Activated CD4-positive, alpha-beta T cell treated with anti-CD3 and anti-CD28 coated beads, Interleukin-10, Interleukin-2, amounts not matched to agents 100 ng/mL and 50 ng/mL, durations not matched to agents 16 hours and 8 hours (primary cell): ENCODE data around the gene CSMD2.

Source experiments
- DNase-seq: peaks from one replicate; pipeline ENCODE4 v3.0.0-alpha.2; 2020

The CSMD2 gene

DNA sequence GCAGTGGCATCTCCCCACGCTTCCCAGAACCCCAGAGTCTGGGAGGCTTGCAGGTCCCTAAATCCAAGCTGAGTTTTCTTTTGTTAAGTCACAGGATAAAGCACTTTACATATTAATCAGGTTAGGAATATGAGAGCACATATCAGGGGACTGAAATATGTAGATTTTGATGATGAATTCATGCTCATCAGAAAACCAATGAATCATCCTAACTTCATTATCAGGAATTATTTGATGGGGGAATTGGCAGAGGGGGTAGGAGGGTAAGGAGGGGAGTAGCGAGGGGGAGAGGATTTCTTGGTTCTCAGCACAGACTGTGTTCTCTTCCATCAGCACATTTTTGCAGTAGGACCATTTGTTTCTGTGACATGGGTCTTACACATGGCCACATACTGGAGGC, 269.1 kb downstream of the CSMD2 start:
- DNase-seq, result no peak

DNA sequence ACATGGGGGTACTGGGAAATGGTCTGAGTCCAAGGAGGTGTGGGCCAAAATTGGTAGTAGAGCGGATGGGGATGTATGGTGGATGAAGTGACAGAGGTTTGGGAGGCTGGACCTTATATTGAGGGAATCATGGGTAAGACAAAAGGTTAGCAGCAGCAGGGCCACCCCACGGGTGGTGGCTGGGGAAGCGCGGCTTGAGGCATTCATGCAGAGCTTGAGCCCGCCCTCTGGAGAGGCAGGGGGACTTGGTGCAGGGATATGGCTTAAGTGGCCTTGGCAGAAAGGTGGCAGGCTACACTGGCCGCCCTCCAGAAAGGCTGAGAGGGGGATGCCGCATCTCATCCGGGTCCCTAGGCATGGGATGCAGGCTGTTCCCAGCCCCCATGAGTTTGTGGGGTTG, 269.6 kb downstream of the CSMD2 start:
- DNase-seq, result no peak

DNA sequence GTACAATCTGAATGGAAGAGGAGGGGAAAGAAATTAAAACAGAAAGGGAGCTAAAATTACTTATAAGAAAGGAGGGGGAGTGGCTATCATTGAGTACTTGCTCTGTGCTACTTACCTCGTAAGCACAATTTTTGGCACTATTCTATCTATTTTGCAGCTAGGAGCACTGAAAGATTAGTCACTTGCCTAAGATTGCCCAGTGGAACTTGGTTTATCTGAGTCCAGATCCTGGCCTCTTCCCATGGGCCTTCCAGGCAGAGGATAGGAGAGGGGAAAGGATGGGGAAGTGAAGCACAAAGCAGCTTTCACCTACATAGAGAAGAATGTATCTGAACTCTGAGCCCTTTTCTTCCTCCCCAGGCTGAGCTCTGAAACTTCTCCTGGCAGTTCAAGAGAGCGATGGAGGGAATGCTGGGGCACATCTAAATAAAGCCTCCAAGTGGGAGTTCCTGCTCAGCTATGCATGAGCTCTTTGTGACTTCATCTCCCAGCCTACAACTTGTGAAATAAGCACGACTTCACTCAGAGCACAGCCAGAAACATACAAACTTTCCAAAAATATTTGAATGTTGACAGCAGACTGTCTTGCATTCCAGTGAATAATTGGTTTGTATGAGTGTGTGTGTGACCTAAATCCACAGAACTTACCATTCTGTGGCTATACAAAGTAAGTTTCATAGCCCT, 271.7 kb downstream of the CSMD2 start:
- DNase-seq, result no peak

DNA sequence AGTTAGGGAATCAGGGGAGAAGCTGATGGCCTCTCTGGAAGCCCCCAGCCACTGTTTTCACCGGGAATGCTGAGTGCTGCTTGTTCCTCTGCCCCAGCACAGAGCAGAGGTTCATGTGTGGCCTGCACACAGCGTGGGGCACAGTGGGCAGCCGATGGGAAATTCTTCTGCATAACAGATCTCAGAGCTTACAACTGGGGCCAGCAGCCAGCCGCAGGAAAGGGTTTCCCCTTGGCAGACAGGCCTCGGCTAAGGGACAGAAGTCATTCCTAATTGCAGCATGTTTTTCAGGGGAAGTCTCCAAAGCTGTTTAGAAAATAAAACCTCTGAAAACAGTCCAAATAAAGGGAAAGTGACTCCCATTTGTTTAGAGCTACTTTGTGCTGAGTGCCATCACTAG, 278.5 kb downstream of the CSMD2 start:
- DNase-seq, result no peak

DNA sequence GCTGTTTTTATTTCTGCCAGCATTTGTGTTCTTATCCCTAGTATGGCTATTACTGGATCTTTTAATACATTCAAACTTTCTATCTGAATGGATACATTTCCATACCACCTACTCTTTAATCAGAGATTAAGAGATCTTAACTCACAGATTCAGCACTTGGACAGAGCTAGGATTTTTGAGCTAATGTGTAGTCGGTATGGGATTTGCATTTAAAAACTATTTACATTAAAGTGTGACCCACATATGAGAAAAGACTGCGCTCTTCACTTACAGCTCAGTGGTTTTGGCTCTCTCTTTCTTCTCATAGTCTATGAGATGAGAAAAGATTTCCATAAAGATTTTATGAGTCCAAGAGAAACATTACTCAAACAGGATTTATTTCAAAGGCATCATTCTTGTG, 284.7 kb downstream of the CSMD2 start:
- DNase-seq, result no peak

DNA sequence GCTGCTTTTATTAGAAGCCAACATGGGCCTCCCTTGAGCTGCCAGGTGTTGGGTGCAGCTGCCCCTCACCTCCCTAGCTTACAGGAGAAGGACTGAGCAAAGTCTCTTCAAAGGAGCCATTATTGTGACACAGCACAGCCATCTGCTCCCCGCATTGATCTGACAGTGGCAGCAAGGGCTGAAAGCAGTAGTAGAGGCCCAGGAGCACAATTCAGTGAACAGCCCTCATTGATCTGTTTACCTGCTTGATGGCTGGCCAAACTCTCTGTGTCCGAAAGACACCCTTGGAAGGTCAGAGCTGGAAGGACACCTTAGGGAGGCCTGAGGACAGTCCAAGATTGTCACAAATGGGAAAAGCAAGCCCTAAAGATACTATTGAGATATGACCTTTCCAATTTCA, 286.6 kb downstream of the CSMD2 start:
- no peak for DNase-seq

DNA sequence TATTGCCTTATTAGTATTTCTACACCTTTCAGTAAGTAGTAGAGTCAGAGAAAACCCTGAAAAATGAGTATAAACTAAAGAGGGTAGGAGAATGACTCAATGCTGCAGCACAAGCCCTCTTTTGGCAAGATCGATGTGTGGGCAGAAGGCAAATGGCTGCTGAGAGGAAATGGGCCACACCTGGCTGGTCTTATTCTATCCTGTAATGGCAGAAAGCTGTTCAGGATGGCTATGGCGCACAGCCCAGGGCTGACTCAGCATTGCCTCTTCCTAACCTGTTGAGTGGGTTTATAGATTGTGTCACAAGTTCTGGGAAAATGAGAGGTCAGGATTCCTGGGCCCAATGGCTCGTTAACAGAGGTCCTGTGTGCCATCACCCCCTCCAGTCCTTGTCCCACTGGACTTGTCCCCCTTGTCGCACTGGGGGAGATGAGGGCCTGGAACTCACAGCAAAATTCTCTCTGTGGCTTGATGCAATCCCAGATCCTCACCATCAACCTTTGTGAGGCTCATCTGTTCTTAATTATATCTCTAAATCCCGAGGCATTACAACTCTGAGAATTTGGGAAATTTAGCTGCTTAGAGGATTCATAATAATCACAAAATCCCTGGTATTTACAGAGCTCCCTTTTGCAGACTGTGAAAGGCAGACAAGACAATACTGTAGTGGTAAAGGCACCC, 287.9 kb downstream of the CSMD2 start:
- no peak for DNase-seq

DNA sequence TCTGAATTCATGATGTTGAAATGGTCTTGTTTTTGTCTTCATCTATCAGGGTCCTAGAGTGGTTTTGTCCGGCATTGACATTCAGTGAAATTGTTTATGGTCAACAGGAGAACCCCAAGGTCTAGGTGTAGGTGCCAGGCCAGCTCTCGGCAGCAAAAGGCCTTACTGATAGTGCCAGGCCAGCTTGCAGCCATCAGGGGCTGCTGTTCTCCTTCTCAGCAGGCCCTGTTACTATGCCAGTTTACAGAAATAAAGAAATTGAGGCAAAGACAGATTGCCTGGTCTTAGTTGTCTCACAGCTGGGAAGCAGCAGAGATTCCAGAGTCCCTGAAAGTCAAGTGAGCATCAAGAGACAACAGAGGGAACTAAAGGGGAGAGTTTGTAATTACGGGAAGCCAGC, 289.2 kb downstream of the CSMD2 start:
- no peak for DNase-seq

DNA sequence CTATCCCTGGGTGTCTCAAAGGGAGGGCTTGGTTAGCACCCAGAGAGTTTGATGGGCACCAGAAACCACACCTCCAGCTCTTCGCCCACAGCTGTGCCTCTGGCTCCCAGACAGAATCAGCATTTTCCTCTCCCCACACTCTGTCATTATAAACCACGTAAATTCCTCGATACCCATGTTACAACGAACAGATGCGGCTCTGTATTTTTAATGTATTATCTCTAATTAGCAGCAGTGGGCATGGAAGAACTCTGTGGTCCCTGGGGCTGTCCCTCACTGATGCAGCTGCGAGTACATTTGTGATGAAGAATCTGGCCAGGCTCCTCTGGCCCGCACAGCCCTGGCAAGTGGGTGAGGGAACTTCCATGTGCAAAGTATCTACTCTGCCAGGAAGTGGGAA, 290.4 kb downstream of the CSMD2 start:
- no peak for DNase-seq

DNA sequence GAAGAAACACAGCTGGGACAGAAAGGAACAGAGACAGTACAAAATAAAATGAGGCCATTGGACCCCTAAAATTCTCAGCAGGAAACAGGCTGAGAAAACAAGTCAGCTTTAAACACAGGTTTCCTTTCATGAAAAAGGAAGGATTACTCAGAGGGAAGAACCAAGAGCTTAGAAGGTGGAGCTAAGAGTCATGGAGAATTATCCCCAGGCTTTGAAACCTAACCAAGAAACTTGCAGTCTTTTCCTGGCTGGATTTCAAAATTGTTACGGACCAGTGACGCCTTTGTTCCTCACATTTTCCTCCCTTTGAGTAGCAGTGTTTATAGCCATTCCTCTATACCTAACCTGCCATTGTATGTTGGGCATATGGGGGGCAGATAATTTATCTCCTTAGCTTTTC, 292.3 kb downstream of the CSMD2 start:
- DNase-seq, result no peak

DNA sequence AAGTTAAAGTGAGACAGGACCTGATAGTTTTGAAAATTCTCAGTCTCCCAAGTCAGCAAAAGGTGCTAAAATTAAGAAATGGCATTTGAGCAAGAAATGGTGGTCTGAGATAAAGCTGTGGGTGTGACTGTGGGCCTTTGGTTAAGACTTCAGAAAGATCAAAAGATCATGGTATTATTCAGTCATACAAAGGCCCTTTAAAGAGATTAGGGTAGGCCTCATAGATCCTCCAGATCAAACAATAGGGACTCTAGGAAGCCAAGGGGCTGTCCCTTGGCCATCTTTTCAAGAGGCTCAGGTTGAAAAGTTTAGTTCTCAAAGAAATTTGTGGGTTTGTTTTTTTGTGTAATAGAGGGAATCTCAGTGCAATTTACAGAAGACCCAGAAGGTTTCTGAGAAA, 292.8 kb downstream of the CSMD2 start:
- DNase-seq, result no peak

DNA sequence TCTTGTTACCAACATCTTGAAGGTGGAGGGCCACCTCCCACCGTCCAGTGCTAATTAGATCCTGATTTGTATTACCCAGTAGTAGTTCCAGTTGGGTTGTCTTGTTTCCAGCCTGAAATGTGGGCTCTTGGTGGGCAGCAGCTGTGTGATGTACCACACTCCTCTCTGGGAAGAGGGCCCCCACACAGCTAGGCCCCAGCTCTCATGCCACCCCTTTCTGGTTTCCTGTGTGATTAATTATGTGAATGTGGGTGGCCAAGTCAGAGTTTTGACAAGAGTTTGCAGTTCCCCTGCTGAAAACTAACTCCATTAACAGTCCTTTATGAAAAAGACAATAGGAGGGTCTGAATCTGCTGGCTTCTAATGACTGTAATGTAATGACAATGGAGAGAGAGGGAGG, 297.3 kb downstream of the CSMD2 start:
- DNase-seq, result peak; percentile 24

DNA sequence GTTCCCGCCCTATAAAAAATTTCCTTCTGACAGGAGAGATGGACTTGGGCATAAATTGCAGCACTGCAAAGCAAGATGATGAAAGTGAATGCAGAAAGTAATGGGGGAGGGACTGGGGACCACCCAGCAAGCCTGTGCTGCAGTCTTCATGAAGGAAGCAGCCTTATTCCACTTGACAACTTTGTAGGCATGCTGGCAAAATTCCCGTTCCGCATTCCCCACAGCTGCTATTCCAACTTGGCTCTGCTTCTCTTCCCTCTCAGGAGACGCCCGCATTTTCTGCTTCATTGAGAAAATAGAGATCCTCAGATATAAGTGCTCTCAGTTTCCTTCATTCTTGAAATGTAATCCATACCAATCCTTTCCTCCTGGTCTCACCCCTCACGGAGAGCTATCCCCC, 298.7 kb downstream of the CSMD2 start:
- DNase-seq, result no peak

DNA sequence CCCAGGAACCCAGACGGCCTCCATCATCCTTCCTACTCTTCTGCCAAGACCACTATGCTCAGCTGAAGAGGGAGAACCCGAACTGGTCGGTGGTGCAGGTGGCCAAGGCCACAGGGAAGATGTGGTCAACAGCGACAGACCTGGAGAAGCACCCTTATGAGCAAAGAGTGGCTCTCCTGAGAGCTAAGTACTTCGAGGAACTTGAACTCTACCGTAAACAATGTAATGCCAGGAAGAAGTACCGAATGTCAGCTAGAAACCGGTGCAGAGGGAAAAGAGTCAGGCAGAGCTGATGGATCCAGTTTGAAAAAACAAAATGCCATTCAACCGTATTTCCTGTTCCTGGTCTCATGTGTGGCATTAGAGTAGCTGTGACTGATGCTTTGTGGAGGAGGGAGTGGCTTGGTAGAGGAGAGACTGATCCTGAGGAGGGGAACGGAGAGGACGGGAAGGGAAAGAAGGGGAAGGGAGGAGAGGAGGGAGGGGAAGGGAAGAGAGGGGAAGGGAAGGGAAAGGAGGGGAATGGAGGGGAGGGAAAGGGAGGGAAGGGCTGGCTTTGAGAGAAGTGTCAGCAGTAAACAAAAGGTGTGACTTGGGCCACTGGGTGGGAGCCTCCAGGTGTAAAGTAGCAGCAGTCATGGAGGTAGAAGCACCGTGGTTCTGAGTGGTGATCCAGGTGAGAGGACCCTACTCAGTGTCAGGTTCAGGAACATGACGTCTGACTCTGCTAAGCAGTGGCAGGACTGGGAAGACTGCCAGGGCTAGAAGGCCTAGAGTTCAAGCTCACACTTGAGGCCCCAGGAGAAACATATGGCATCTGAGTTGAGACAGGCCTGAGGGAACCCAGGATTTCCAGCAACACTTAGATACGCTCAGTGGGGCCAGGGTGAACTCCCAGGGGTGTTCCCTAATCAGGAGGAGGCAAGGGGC, 300.3 kb downstream of the CSMD2 start:
- DNase-seq, result no peak

DNA sequence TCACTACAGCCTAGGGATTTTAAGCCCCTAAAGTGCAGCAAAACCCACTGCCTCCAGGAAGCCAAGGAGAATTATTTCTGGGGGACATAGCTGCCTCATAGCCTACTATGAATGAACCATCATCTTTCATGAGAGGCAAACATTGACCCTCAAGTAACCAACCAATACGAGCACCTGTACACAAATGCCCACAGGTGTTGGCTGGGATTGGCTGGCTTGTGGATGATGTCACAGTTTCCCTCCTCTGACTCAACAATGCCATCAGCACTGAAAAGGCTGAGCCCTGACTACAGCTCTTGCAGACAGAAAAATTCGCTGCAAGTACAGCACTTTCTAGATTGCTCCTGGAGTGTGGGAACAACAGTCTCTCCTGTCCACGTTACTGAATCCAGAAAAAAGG, 301.3 kb downstream of the CSMD2 start, which contains the start of gene HMGB4:
TSS of gene HMGB4 (plus strand) at position 301 of the 400 bp plus-strand sequence. CDS start 113 bp downstream, outside the sequence.
- DNase-seq, result no peak

DNA sequence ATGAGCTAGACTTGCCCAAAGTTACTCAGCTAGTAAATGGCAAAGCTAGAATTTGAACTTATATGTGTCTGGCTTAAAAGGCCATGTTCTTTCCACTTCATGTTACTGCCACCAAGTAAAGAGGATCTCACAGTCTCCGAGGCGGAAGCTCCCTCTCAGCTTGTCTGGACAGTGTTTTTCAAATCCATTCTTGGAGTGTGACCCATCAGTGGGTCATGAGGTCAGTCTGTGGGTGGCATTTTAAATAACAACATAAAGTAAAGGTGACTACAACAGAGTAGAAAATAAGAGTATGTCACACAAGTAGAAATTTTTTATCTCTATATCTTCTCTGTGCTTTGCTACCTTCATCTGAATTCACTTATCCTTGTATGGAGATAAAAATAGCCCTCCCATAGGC, 304.4 kb downstream of the CSMD2 start:
- no peak for DNase-seq

DNA sequence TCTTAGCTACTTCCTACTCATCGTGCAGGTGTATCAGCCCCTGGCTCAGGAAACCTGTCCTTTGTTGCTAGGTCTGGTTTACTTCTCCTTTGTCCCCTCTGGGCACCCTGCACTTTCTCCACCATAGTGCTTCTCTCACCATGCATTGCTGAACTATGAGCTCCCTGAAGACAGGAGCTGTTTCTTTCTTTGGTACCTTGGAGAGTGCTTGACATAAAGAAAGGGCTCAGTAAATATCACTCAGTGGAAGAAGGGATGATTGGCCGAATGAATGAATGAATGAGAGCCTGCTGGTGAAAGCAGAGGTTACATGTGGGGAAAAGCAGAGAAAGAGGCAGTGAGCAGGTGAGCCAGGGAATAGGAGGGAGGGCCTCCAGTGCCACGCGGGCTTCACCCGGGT, 310.9 kb downstream of the CSMD2 start:
- no peak for DNase-seq

DNA sequence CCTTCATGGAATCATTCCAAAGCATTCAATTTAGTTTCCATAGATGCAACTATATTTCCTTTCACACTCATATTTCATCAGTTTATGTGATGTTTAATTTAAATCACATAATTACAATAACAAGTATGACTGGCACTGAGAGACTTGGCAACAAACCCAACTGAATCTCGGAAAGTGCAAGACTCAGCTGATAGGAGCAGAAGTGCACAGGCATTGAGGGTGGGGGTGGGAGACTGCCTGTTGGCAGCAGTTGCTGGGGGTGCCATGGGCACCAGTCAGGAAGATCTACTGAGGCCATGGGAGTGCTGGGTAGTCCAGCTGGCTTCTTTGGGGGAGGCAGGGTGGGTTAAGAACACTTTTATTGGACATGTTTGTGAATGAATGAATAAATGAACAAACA, 311.6 kb downstream of the CSMD2 start:
- DNase-seq, result no peak

DNA sequence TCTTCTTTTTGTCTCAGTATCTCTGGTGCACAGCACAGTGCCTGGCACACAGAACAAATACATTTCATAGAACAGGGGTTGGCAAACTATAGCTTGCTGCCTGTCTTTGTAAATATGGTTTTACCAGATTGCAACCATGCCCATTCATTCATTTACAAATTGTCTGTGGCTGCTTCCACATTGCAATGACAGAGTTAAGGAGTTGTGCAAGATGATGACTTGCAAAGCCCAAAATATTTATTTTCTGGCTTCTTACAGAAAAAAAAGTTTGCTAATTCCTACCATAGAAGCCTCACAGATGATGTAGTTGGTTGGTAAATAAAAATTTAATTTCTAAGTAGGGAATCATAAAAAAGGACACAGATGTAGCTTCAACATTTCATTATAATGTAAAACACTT, 312.3 kb downstream of the CSMD2 start:
- no peak for DNase-seq

DNA sequence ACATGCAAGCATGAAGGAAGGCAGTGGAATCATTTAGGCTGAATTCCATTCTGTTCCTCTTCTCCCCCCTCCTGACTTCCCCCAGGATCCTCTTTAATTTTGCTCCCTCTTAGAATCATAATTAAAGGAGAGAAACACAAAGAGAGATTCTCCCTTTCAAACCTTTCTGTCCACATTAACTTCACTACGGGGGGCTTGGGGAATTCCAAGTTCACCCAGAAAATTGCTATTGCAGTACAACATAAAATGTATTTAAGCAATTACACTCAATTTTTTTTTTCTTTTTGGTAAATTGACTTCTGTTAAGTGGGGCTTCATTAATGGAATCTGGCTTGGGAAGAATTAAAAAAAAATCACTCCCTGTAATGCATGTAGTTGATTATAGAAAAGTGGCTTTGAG, 314.5 kb downstream of the CSMD2 start:
- no peak for DNase-seq

DNA sequence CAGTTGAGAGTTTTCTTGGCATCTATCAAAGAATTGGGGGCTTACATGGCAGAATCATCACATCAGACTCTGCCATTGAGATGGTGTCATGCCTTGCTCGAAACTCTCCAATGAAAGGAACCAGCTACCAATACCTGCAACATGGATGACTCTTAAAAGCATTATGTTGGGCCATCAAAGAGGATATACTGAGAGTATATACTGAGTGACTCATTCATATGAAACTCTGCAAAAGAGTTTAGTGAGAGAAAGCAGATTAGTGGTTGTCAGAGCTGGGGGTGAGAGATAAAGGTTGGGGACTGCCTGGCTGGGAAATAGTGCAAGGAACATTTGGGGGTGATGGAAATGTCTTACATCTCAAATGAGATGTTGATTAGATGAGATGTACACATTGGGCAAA, 315.8 kb downstream of the CSMD2 start:
- DNase-seq, result no peak

DNA sequence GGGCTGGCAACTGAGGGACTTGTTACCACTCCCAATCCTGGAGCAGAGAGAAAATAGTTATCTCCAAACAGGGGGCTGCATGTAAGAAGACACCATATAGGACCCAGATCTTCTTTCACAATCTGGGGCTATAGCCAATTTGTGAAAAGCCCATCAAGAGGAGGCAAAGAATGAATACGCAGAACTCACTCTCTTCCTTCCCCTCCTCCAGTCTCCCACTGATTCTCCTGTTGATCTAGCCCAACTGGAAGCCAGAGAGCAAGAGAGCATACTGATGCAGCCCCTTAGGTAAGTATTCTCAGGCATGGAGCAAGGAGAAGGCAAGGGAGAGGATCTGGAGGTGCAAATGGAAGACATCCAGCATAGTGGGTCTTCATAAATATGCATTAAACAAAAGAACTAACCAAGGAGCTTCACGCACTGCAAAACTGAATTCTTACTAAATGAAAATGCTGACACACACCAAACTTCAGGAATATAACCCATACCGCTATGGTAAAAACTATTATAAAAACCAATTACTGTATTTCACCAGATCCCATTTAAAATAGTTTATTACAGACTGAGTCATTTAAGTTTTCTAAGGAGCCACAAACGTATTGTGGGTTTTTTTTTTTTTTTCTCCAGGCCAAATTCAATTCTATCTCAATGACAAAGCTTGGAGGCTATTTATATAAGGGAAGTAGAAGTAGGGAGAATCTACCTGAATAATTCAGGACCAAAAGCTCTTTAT, 316.7 kb downstream of the CSMD2 start:
- DNase-seq, result no peak

DNA sequence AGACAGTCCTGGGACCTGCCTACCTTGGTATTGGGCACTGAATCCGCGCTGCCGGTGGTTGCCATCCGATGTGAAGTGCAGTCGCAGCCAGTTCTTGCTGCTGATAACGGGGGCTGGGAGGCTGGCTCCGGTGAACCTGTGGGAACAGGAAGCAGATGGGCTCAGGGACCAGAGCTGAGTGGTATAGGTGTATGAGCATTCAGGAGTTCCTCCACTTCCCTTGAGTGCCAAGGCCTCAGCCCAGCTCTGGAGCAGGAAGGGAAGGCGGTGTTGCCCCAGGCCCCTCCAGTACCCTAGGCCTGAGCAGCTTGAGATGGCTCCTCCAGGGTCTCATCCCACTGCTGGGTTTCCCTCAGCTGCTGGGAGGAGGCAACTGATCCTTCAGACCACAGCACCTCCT, 318.2 kb downstream of the CSMD2 start:
- DNase-seq, result no peak
